ENCODE measurements around the gene GALNT11.

DNA sequence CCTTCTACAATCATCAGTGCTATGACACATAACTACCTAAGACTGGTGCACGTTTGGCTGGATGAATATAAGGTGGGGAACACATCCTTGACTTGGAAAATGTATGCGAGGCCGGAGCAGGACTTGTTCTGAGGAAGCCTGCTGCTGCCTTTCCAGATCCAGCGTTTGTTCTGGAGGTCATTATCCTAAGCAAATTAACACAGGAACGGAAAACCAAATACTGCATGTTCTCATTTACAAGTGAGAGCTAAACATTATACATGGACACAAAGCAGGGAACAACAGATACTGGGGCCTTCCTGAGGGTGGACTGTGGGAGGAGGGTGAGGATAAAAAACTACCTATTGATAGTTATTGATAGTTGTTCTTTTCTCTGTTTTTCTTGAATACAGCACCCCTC is 10.8 kb upstream of the GALNT11 start:
- TF ChIP-seq POLR2AphosphoS5 (IDR thresholded peaks at IDR 0.05) (no peak), POLR2A (IDR thresholded peaks at IDR 0.05) (no peak), EP300 (IDR thresholded peaks at IDR 0.05) (no peak)
- TF ChIP-seq, protein P1, sequence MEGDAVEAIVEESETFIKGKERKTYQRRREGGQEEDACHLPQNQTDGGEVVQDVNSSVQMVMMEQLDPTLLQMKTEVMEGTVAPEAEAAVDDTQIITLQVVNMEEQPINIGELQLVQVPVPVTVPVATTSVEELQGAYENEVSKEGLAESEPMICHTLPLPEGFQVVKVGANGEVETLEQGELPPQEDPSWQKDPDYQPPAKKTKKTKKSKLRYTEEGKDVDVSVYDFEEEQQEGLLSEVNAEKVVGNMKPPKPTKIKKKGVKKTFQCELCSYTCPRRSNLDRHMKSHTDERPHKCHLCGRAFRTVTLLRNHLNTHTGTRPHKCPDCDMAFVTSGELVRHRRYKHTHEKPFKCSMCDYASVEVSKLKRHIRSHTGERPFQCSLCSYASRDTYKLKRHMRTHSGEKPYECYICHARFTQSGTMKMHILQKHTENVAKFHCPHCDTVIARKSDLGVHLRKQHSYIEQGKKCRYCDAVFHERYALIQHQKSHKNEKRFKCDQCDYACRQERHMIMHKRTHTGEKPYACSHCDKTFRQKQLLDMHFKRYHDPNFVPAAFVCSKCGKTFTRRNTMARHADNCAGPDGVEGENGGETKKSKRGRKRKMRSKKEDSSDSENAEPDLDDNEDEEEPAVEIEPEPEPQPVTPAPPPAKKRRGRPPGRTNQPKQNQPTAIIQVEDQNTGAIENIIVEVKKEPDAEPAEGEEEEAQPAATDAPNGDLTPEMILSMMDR (IDR thresholded peaks at IDR 0.05) = no peak

Data from gastroesophageal sphincter (tissue), 3 donors.